Fibroblast of skin of back (primary cell): ENCODE data around the gene CFAP77.

Experiments
- DNase-seq: peaks from one replicate; pipeline ENCODE4 v3.0.0-alpha.2; 2013

CFAP77 gene

GRCh38 chr9:132497731-132498130, 87.7 kb downstream of the CFAP77 start:
- DNase-seq: no peak

- peak; percentile 34 for DNase-seq
These were observed 88.7 kb downstream of the CFAP77 start for GRCh38 chr9:132498531-132499210.

DNA sequence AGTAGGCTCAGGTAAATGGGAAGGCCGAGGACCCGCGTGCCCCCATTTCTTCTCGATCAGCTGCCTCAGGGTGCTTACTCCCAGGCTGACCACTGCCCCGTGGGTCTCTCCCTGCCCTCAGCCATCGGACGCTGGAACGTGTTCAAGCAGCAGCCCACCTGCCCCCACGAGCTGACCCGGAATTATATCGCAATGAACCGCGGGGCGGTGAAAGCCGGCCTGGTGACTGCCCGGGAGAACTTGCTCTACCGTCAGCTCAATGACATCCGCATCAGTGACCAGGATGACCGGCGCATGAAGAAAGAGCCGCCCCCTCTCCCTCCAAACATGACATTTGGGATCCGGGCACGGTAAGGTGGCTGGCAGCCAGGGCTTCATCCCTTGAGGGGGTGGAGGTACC, 89.2 kb downstream of the CFAP77 start:
- DNase-seq: no peak

DNA sequence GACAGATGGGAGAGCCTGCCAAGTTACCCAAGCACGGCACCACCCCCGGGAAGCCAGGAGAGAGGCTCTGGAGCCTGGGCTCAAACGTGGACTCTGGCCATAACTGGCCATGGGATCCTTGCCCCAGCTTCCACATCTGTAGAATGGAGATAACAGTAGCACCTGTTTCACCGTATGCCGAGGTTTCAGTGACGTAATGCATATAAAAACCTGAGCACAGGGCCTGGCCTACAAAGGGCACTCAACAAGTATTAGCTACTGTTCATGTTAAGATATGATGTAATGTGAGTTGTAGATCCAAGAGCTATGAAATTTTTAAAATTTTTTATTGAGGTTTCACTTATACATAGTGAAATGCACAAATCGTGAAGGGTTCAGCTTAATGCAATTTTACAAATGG, 90.2 kb downstream of the CFAP77 start:
- DNase-seq: no peak

- DNase-seq: no peak
These were observed 92.5 kb downstream of the CFAP77 start for GRCh38 chr9:132502480-132502879.

GRCh38 chr9:132503116-132503515, 93.1 kb downstream of the CFAP77 start:
- no peak for DNase-seq

DNA sequence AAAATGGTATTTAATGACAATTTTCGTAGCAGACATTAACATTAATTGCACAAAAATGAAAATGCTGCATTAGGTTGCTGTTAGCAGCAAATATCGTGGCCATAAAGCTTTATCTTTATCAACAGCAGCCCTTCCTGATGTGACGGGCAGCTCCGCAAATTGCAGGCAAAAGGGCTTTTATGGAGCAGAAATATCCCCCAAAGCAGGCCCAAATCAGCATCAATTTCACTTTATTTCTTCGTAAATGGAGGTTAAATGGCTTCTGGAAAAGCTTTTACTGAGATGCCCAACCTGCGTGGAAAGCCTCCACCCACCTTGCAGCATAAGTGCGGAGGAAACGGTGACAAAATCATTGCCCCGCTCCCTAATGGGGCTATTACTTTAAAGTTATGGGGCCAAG, 94.5 kb downstream of the CFAP77 start:
- DNase-seq: no peak

- DNase-seq: no peak
These were observed 96.1 kb downstream of the CFAP77 start for GRCh38 chr9:132505991-132506655.

DNA sequence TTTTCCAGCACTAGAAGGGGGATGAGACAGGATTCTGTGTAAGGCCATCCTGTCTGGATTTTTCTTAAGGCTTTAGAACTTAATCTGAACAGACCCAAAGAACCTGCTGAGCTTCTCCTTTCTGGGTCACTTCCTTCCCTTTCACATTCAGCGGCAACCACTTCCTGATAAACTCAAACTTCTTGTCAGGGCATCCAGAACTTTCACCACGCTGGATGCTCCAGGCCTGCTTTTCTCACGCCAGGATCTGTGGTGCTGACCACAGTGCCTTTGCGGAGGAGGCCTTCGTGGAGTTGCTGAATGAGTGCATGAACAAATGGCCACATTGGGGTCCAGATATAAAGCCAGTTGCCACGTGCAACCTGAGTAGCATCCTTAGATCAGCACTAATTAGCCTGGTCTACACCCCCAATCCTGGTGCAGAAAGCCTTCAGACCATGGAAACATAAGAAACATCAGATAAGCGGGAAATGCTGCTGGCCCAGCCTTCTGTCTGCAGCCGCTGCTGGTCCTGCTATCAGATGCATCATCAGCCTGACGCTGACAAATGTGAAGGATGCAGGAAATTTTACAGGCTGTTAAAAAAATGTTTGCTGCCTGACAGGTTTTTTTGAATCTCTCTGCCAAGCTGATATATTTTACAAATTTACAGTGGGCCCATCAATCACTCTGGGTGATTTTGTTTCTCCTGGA, 97.1 kb downstream of the CFAP77 start:
- no peak for DNase-seq

GRCh38 chr9:132507670-132508469, 97.9 kb downstream of the CFAP77 start:
- peak; percentile 61 for DNase-seq

GRCh38 chr9:132509928-132510874, 100.2 kb downstream of the CFAP77 start:
- DNase-seq: no peak

- no peak for DNase-seq
These were observed 101.4 kb downstream of the CFAP77 start for GRCh38 chr9:132511191-132511999.

DNA sequence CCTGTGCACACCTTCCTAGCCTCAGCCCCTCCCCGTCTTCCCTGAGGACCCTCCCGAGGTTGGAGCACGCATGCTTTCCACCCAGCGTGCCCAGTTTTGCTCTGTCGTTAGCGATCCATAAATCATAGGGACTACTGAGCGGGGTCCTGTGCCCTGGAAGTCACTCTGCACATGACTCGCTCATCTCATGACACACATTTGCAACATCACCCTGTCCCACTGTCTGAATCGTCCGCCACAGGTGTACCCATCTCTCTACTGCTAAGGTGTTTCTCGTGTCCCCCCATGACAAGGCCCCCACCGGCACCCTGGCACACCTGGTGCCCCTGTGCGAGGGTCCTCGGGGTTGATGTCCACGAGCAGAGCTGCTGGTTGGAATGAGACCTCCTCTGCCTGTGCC, 103.4 kb downstream of the CFAP77 start:
- DNase-seq: no peak

DNA sequence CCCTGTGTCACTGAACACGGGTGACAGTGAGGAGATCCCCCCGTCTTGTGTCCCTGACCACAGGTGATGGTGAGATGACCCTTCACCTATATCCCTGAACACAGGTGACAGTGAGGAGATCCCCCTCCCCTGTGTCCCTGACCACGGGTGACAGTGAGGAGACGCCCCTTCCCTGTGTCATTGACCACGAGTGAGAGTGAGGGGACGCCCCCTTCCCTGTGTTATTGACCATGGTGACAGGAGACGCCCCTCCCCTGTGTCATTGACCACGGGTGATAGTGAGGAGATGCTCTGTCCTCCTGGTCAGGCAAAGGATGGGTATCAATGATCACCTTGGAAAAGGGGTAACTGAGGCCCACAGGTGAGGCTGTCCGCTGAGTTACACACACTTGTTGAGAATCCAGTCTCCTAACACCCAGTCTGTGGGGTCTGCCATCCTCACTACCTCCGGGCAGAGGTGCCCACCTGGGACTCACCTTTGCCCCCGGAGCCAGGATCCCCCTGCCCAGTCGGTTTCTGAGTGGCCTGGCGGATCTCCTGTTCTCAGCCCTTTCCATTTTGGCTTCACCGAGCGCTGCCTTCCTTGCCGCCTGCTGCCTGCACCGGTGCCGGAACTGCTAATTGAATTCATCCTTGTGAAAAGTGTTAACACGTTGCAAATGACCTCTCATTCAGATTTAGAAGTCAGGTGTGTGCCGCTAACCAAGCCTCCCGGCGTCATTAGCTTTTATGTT, 104.2 kb downstream of the CFAP77 start:
- no peak for DNase-seq

- no peak for DNase-seq
These were observed 104.8 kb downstream of the CFAP77 start for GRCh38 chr9:132514821-132515220.

DNA sequence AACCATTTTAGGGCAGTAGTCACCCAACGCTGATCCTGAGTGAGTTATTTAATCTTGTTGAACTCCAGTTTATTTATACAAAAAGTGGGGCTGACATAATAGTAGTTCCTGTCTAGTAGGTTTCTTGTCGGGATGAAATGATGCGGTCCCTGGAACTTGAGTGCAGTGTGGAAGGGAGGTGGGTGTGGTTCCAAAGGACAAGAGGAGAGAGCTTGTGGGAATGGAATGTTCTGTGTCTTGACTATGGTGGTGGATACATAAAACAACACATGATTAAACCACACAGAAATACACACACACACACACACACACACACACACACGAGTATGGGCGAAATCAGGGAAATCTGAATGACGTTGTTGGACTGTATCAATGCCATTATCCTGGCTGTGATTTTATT, 106.3 kb downstream of the CFAP77 start:
- DNase-seq: peak; percentile 5

GRCh38 chr9:132516911-132517310, 106.9 kb downstream of the CFAP77 start:
- DNase-seq: no peak

- no peak for DNase-seq
These were observed 108.0 kb downstream of the CFAP77 start for GRCh38 chr9:132517815-132518550.

DNA sequence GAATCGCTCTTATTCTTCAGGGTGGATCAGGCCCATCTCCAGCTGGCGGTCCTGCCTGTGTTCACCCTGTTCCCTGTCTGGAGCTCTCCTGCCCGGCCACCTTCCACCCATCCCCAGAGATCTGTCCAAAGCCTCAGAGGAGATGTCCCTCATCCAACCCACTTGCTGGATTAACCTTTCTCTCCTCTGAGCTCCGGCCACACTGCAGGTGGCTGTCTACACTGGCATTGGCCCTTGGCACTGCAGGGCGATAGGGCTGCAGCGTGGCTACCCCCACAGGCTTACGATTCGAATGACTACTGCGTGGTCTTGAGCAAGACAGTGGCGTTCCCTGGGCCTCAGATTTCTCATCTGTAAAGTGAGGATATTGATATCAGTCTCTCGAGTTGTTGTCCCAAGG, 108.6 kb downstream of the CFAP77 start:
- no peak for DNase-seq

GRCh38 chr9:132519033-132519432, 109.0 kb downstream of the CFAP77 start:
- no peak for DNase-seq
